ENCODE measurements around the gene PILRA.

Gene PILRA

GRCh38 chr7:100413889-100414288 is 40.6 kb downstream of the PILRA start:
- no peak for DNase-seq

GRCh38 chr7:100415448-100415847 is 42.2 kb downstream of the PILRA start:
- DNase-seq, result no peak

GRCh38 chr7:100418930-100419659 is 45.8 kb downstream of the PILRA start:
- DNase-seq, result no peak

GRCh38 chr7:100419660-100420226 is 46.5 kb downstream of the PILRA start:
- no peak for DNase-seq

- no peak for DNase-seq
These were observed 50.0 kb downstream of the PILRA start for GRCh38 chr7:100423315-100423714.

- no peak for DNase-seq
These were observed 52.1 kb downstream of the PILRA start for GRCh38 chr7:100425347-100425746.

GRCh38 chr7:100426516-100426915 is 53.2 kb downstream of the PILRA start:
- DNase-seq, result no peak

- no peak for DNase-seq
These were observed 54.5 kb downstream of the PILRA start for GRCh38 chr7:100427762-100428198.

GRCh38 chr7:100428199-100428966 is 55.1 kb downstream of the PILRA start, which contains the start of gene ZCWPW1:
ZCWPW1 (minus strand) TSS chr7:100428703; CDS start chr7:100420649, 8,054 bp downstream.
- peak; percentile 98 for DNase-seq

- DNase-seq, result peak; percentile 100
These were observed 55.8 kb downstream of the PILRA start for GRCh38 chr7:100428967-100429636.

GRCh38 chr7:100429637-100430492 is 56.6 kb downstream of the PILRA start, which contains the start of gene MEPCE:
MEPCE (plus strand) TSS chr7:100429831; CDS start chr7:100430019, 188 bp downstream.
- DNase-seq, result peak; percentile 93

GRCh38 chr7:100430493-100431285 is 57.4 kb downstream of the PILRA start:
- DNase-seq, result peak; percentile 52

GRCh38 chr7:100431286-100431735 is 58.0 kb downstream of the PILRA start:
- DNase-seq, result no peak

GRCh38 chr7:100432053-100432452 is 58.8 kb downstream of the PILRA start:
- DNase-seq, result no peak

GRCh38 chr7:100432621-100433275 is 59.5 kb downstream of the PILRA start:
- no peak for DNase-seq

- DNase-seq, result no peak
These were observed 59.9 kb downstream of the PILRA start for GRCh38 chr7:100433276-100433591.

GRCh38 chr7:100433592-100434296 is 60.5 kb downstream of the PILRA start:
- DNase-seq, result no peak

GRCh38 chr7:100434297-100435144 is 61.2 kb downstream of the PILRA start:
- no peak for DNase-seq
